Measurements from ENCODE around the gene HFM1. TPM values are rescaled to one million over a fixed set of nuclear protein-coding genes. Genes with fewer than 3 reads are reported as not detected.

Gene HFM1
- total and polyA plus RNA-seq, 2 experiments from 2014 or later = 0.39 to 3.6 TPM

GRCh38 chr1:91345395-91346005, 59.1 kb downstream of the HFM1 start:
- no peaks in the 10 kb centered on the region for H3K79me2 ChIP-seq
- no peaks in the 10 kb centered on the region for H4K20me1 ChIP-seq (ENCODE audit: insufficient read depth, poor library complexity, severe bottlenecking)
- H3K9me2 ChIP-seq (replicated peaks; ENCODE audit: insufficient read depth) = no peaks in the 10 kb centered on the region
- H3K36me3 ChIP-seq (replicated peaks; ENCODE audit: insufficient read depth, low read depth) = no peaks in the 10 kb centered on the region
- no peak overlapping the region for H3K4me2 ChIP-seq
- no peak overlapping the region for H3K27ac ChIP-seq
- TF ChIP-seq EZH2phosphoT487 (IDR thresholded peaks at IDR 0.05; ENCODE audit: low read depth, severe bottlenecking, unreplicated experiment) (no peak), EZH2 (IDR thresholded peaks at IDR 0.05; ENCODE audit: borderline replicate concordance) (no peak), CTCF (IDR thresholded peaks at IDR 0.05; ENCODE audit: poor library complexity) (no peak)
- H3K9me3 ChIP-seq (ENCODE audit: low read depth) = no peaks in the 10 kb centered on the region
- H3K4me1 ChIP-seq (ENCODE audit: insufficient read depth) = no peaks in the 10 kb centered on the region
- H2AFZ ChIP-seq = no peak overlapping the region
- whole genome bisulfite sequencing (ENCODE audit: low lambda C conversion rate, missing lambda C conversion rate) = 61% methylated on average over 4 of the region's 4 CpGs
- no peak for DNase-seq (ENCODE audit: low spot score)
- H3K4me3 ChIP-seq = no peak overlapping the region
- no peaks in the 10 kb centered on the region for H3K27me3 ChIP-seq

GRCh38 chr1:91338501-91338900, 66.1 kb downstream of the HFM1 start:
- DNase-seq (ENCODE audit: low spot score) = no peak
- H3K27me3 ChIP-seq = no peaks in the 10 kb centered on the region
- no peaks in the 10 kb centered on the region for H3K9me2 ChIP-seq (replicated peaks; ENCODE audit: insufficient read depth)
- H3K4me1 ChIP-seq (ENCODE audit: insufficient read depth) = no peaks in the 10 kb centered on the region
- TF ChIP-seq CTCF (IDR thresholded peaks at IDR 0.05; ENCODE audit: poor library complexity) (no peak), EZH2phosphoT487 (IDR thresholded peaks at IDR 0.05; ENCODE audit: low read depth, severe bottlenecking, unreplicated experiment) (no peak), EZH2 (IDR thresholded peaks at IDR 0.05; ENCODE audit: borderline replicate concordance) (no peak)
- 96% methylated on average over 7 of the region's 7 CpGs for WGBS (ENCODE audit: low lambda C conversion rate, missing lambda C conversion rate)
- H3K4me3 ChIP-seq = no peak overlapping the region
- H3K4me2 ChIP-seq = no peak overlapping the region
- H4K20me1 ChIP-seq (ENCODE audit: insufficient read depth, poor library complexity, severe bottlenecking) = no peaks in the 10 kb centered on the region
- no peaks in the 10 kb centered on the region for H3K79me2 ChIP-seq
- H2AFZ ChIP-seq = no peak overlapping the region
- no peak overlapping the region for H3K27ac ChIP-seq
- no peaks in the 10 kb centered on the region for H3K9me3 ChIP-seq (ENCODE audit: low read depth)
- no peaks in the 10 kb centered on the region for H3K36me3 ChIP-seq (replicated peaks; ENCODE audit: insufficient read depth, low read depth)

- Histone ChIP-seq H3K27ac (no peak overlapping the region), H3K9me2 (replicated peaks; ENCODE audit: insufficient read depth) (no peaks in the 10 kb centered on the region), H4K20me1 (ENCODE audit: insufficient read depth, poor library complexity, severe bottlenecking) (no peaks in the 10 kb centered on the region), H3K4me2 (no peak overlapping the region), H3K36me3 (replicated peaks; ENCODE audit: insufficient read depth, low read depth) (no peaks in the 10 kb centered on the region), H3K9me3 (ENCODE audit: low read depth) (no peaks in the 10 kb centered on the region), H3K4me1 (ENCODE audit: insufficient read depth) (no peaks in the 10 kb centered on the region), H2AFZ (no peak overlapping the region), H3K4me3 (no peak overlapping the region), H3K27me3 (no peaks in the 10 kb centered on the region), H3K79me2 (no peaks in the 10 kb centered on the region)
- TF ChIP-seq EZH2phosphoT487 (IDR thresholded peaks at IDR 0.05; ENCODE audit: low read depth, severe bottlenecking, unreplicated experiment) (no peak), EZH2 (IDR thresholded peaks at IDR 0.05; ENCODE audit: borderline replicate concordance) (no peak), CTCF (IDR thresholded peaks at IDR 0.05; ENCODE audit: poor library complexity) (no peak)
- 84% methylated on average over 2 of the region's 2 CpGs for WGBS (ENCODE audit: low lambda C conversion rate, missing lambda C conversion rate)
- no peak for DNase-seq (ENCODE audit: low spot score)
Observed at GRCh38 chr1:91335603-91336002, 69.0 kb downstream of the HFM1 start.

All from hepatocyte (in vitro differentiated cells).